Stomach (tissue), 9 donors: ENCODE results near the gene EFNA3. TPM values are rescaled to one million over a fixed set of nuclear protein-coding genes. Genes with fewer than 3 reads are reported as not detected.

ENCODE experiments used
- DNase-seq, 2 donors: peaks; one replicate each; pipeline versions ENCODE4 v3.0.0 to v3.0.0-alpha.2; 2013 to 2019
- H3K27ac ChIP-seq, 5 donors: fragments of 200-600 bp in 4 of 5; sonication (generic) in 4 of 5; one replicate each; pipeline ENCODE4 v1.5.1; 2013 to 2019; ENCODE audit warnings: mild to moderate bottlenecking in 1 of 5, moderate library complexity in 1 of 5
- H3K27me3 ChIP-seq, 3 donors: fragments of 200-600 bp; sonication (generic); one replicate each; pipeline ENCODE4 v1.5.1; 2017 to 2019; ENCODE audit warnings: mixed run types in 1 of 3
- H3K36me3 ChIP-seq, 4 donors: fragments of 200-600 bp; sonication (generic); 1 replicate in 3 of 4; 2 replicates in 1 of 4; pipeline ENCODE4 v1.5.1; 2016 to 2019
- H3K4me1 ChIP-seq, 4 donors: fragments of 200-600 bp; sonication (generic); one replicate each; pipeline ENCODE4 v1.5.1; 2016 to 2019
- H3K4me3 ChIP-seq, 4 donors: fragments of 200-600 bp; sonication (generic) in 3 of 4; one replicate each; pipeline ENCODE4 v1.5.1; 2016 to 2019; ENCODE audit warnings: mild to moderate bottlenecking in 1 of 4
- H3K9me3 ChIP-seq, 4 donors: fragments of 200-600 bp; sonication (generic); one replicate each; pipeline ENCODE4 v1.5.1; 2016 to 2019
- CTCF ChIP-seq, 7 experiments: fragments of 450-650 bp in 4 of 7; fragments of 200-600 bp in 3 of 7; sonication (generic) in 3 of 7; IDR thresholded peaks; one replicate each; pipeline ENCODE4 v1.5.1; 2016 to 2019; ENCODE audit warnings: antibody characterized with exemption in 7 of 7, control low read depth in 2 of 7, mild to moderate bottlenecking in 1 of 7
- EP300 ChIP-seq: sonication (generic); formaldehyde crosslinking; IDR thresholded peaks from one replicate; pipeline ENCODE4 v1.6.1; 2017; ENCODE audit warnings: antibody characterized with exemption
- POLR2A ChIP-seq, 4 donors: fragments of 450-650 bp; IDR thresholded peaks; one replicate each; pipeline ENCODE4 v1.6.1; 2016; ENCODE audit warnings: antibody characterized with exemption in 4 of 4, control low read depth in 2 of 4, mild to moderate bottlenecking in 1 of 4, moderate library complexity in 1 of 4
- POLR2AphosphoS5 ChIP-seq, 3 donors: sonication (generic); formaldehyde crosslinking; IDR thresholded peaks; one replicate each; pipeline ENCODE4 v1.6.1; 2016; ENCODE audit warnings: antibody characterized with exemption in 3 of 3
- WGBS, 5 donors: extraction: QIAGEN DNeasy Blood & Tissue Kit in 3 of 5; methylation state at CpG; one replicate each; pipeline versions ENCODE4 v1.1.5 to v1.1.7; 2013 to 2018; 5-methylcytosine and 5-hydroxymethylcytosine counted together
- intact Hi-C: fragments of 100-400 bp; cut with DNase I; formaldehyde crosslinking; loops from one replicate; pipeline ENCODE4 v1.15.1; 2023; ENCODE audit warnings: low total_unique reads
- polyA plus RNA-seq, 3 donors: library from polyadenylated mRNA; stranded (reverse); fragments of 200-250 nt; gene quantifications; one replicate each; pipeline ENCODE4 v1.2.3, GENCODE V29; 2013
- total RNA-seq, 5 donors: library from RNA; depleted of rRNA; stranded (reverse); fragments of >200 nt; gene quantifications; one replicate each; pipeline versions ENCODE4 v1.1.0 to v1.2.3, GENCODE V29; 2014 to 2016
- donor health status: healthy with polysubstance abuse.
- donor health status: Bipolar disorder and iron deficiency.
- donor health status: healthy.

The EFNA3 gene
- total and polyA plus RNA-seq, 8 donors, result 0.76 to 4.9 (median 1.5) TPM; not detected in 5

DNA sequence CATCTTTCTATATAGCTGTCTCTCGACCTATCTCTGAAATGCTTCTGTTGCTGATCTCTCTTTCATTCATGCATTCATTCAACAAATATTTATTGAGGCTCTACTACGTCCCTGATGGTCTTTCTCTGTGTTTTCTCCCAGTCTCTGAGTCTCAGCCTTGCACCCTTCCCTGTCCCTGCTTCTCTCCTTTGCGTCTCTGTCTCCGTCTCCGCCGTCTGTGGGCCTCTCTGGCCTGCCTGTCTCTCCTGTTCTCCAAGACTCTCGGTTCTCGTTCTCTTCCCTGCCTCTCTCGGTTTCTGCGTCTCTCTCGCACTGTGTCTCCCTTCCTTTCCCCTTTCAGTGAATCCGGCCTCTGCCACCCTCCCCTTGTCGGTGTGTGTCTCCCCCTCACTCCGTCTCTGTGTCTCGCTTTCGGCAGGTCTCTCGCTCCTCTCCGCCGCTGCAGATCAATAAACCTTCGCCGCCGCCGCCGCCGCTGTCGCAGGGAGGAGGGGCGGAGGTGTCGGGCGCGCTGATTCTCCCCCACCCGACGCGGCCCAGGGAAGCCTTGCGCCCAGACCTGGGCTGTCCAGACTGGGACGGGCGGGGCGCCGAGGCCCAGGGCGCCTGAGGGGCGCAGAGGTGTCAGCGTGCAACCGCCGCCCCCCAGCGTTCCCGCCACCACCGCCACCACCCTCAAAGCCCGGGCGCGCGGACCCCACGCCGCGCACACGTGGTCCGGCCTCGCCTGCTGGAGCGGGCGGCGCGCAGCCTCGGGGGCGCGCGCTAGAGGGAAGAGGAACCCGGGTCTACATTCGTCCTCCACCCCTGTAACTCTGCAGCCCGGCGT lies 3.0 kb downstream of the EFNA3 start:
- Histone ChIP-seq H3K27ac (no peak overlapping the region), H3K36me3 (no peaks in the 10 kb centered on the region), H3K9me3 (no peaks in the 10 kb centered on the region), H3K4me1 (peaks cover 70 to 83% (median 79%) of the 10 kb centered on the region in 4 donors), H3K4me3 (peak overlapping the region; percentile 3 to 51 (median 22)), H3K27me3 (peaks cover 21 to 62% (median 57%) of the 10 kb centered on the region in 3 donors)
- DNase-seq, result peak in 1 of 2 donors; percentile 60
- intact Hi-C loops, result no loop called here
- TF ChIP-seq POLR2AphosphoS5 (IDR thresholded peaks at IDR 0.05), result no peak
- TF ChIP-seq EP300, result no peak
- TF ChIP-seq CTCF (IDR thresholded peaks at IDR 0.05), result no peak
- 2 to 5% (median 3%) methylated on average over 44 to 68 of the region's 68 CpGs for WGBS, 5 donors

DNA sequence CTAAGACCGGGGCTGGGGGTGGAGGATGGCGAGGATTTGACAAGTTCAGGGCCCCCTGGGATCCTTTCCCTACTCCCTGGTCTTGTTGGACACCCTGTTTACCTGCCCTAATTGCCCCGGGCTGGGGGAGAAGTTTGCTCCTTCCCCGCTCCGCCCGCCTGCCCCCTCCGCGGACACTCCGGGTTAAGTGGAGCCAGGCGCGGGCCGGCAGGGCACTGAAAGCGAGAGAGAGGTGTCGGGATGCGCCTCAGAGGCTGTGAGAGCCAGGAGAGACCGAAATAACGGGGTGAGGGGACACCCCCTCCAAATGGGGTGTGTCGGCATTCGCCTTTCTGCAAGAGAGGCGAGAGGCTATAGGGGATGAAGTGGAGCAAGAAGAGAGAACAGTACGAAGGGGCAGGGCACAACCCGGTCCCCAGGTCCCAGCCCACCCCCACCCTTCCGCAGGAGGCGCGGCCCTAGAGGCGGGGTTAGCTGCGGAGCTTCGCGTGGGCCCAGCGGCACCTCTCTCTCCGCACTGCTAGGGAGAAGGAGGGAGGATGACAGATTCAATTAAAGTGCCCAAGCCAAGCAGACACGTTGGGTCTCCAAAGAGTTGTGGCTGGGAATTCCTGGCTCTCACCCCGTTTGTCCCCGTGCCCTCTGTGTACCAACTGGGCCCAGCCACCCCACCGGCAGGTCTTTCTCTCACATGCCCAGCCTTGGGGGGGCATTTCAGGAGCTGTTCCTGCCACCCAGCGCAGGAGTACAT lies 3.8 kb downstream of the EFNA3 start:
- Histone ChIP-seq H3K27ac (no peak overlapping the region), H3K9me3 (no peaks in the 10 kb centered on the region), H3K27me3 (peaks cover 21 to 62% (median 57%) of the 10 kb centered on the region in 3 donors), H3K36me3 (no peaks in the 10 kb centered on the region), H3K4me3 (peak overlapping the region in 3 of 4 donors; percentile 3 to 51 (median 26)), H3K4me1 (peaks cover 70 to 83% (median 79%) of the 10 kb centered on the region in 4 donors)
- 3 to 12% (median 5%) methylated on average over 33 to 36 of the region's 36 CpGs for WGBS, 5 donors
- peak in 1 of 2 donors; percentile 65 for DNase-seq
- TF ChIP-seq EP300 (no peak), POLR2AphosphoS5 (IDR thresholded peaks at IDR 0.05) (no peak), CTCF (IDR thresholded peaks at IDR 0.05) (no peak), POLR2A (IDR thresholded peaks at IDR 0.05) (no peak)
- intact Hi-C loops, result no loop called here

GRCh38 chr1:155083052-155083541 lies 4.5 kb downstream of the EFNA3 start:
- Histone ChIP-seq H3K27me3 (peaks cover 21 to 62% (median 57%) of the 10 kb centered on the region in 3 donors), H3K4me3 (peak overlapping the region in 1 of 4 donors; percentile 51), H3K9me3 (no peaks in the 10 kb centered on the region), H3K36me3 (no peaks in the 10 kb centered on the region), H3K27ac (no peak overlapping the region), H3K4me1 (peaks cover 70 to 80% (median 78%) of the 10 kb centered on the region in 4 donors)
- peak in 1 of 2 donors; percentile 83 for DNase-seq
- intact Hi-C loops, result no loop called here
- WGBS, 5 donors, result 21 to 57% (median 38%) methylated on average over 4 to 6 of the region's 6 CpGs
- TF ChIP-seq EP300, result no peak
- no peak for TF ChIP-seq POLR2AphosphoS5 (IDR thresholded peaks at IDR 0.05)
- TF ChIP-seq POLR2A (IDR thresholded peaks at IDR 0.05), result no peak
- TF ChIP-seq CTCF (IDR thresholded peaks at IDR 0.05), result no peak
